GM18868 (cell line): ENCODE data around the gene PAEP.

ENCODE experiments used
- ATAC-seq: cut with Tn5 transposase; IDR thresholded peaks from one replicate; pipeline ENCODE4 v1.9.1; 2021; ENCODE audit warnings: mild to moderate bottlenecking, moderate library complexity; ENCODE audit not compliant: unreplicated experiment

Gene PAEP

GRCh38 chr9:135574943-135575342, 13.4 kb downstream of the PAEP start:
- ATAC-seq = no peak

- ATAC-seq = no peak
Observed at GRCh38 chr9:135575995-135576631, 14.6 kb downstream of the PAEP start.

GRCh38 chr9:135577256-135577655, 15.7 kb downstream of the PAEP start:
- no peak for ATAC-seq

- no peak for ATAC-seq
Observed at GRCh38 chr9:135579356-135579755, 17.8 kb downstream of the PAEP start.

- no peak for ATAC-seq
Observed at GRCh38 chr9:135579889-135580660, 18.5 kb downstream of the PAEP start.

GRCh38 chr9:135580664-135581380, 19.3 kb downstream of the PAEP start:
- ATAC-seq = no peak

GRCh38 chr9:135581636-135582426, 20.3 kb downstream of the PAEP start:
- ATAC-seq = no peak

- no peak for ATAC-seq
Observed at GRCh38 chr9:135582541-135582940, 21.0 kb downstream of the PAEP start.

- ATAC-seq = no peak
Observed at GRCh38 chr9:135582966-135583687, 21.6 kb downstream of the PAEP start.

- ATAC-seq = no peak
Observed at GRCh38 chr9:135583688-135584011, 22.1 kb downstream of the PAEP start.

- ATAC-seq = no peak
Observed at GRCh38 chr9:135584371-135584770, 22.8 kb downstream of the PAEP start.

GRCh38 chr9:135584934-135585333, 23.4 kb downstream of the PAEP start:
- no peak for ATAC-seq

- ATAC-seq = no peak
Observed at GRCh38 chr9:135586601-135587109, 25.1 kb downstream of the PAEP start.

GRCh38 chr9:135587658-135588057, 26.1 kb downstream of the PAEP start:
- no peak for ATAC-seq

- ATAC-seq = no peak
Observed at GRCh38 chr9:135588371-135588770, 26.8 kb downstream of the PAEP start.

- no peak for ATAC-seq
Observed at GRCh38 chr9:135588886-135589595, 27.5 kb downstream of the PAEP start.

- no peak for ATAC-seq
Observed at GRCh38 chr9:135589596-135590485, 28.3 kb downstream of the PAEP start.

GRCh38 chr9:135590486-135591079, 29.0 kb downstream of the PAEP start:
- no peak for ATAC-seq
